Stimulated activated CD4-positive, alpha-beta T cell treated with anti-CD3 and anti-CD28 coated beads, Interleukin-4, amount 100 ng/mL, for 1 hour (primary cell): ENCODE measurements around the gene PRSS3.
"Not testable (repeated sequence)": the region's sequence is repeated elsewhere in the genome, so short reads cannot be mapped to it uniquely, and the experiment has no call there.

Source experiments
- DNase-seq: peaks from one replicate; pipeline ENCODE4 v3.0.0-alpha.2; 2020

The PRSS3 gene

GRCh38 chr9:33795281-33795680, at the start of gene PRSS3:
Gene PRSS3 (plus strand): TSS chr9:33795561. CDS start chr9:33795574, 13 bp downstream.
- DNase-seq, result no peak

GRCh38 chr9:33748633-33749304, 46.6 kb upstream of the PRSS3 start:
- no peak for DNase-seq

- not testable (repeated sequence) for DNase-seq
Observed at GRCh38 chr9:33749305-33749654, 46.1 kb upstream of the PRSS3 start.

- DNase-seq, result no peak
Observed at GRCh38 chr9:33750307-33750838, 45.0 kb upstream of the PRSS3 start.

GRCh38 chr9:33750839-33751339, 44.5 kb upstream of the PRSS3 start:
- no peak for DNase-seq

- DNase-seq, result no peak
Observed at GRCh38 chr9:33751536-33752129, 43.7 kb upstream of the PRSS3 start.

GRCh38 chr9:33752130-33752637, 43.2 kb upstream of the PRSS3 start:
- no peak for DNase-seq

- DNase-seq, result not testable (repeated sequence)
Observed at GRCh38 chr9:33752789-33753188, 42.6 kb upstream of the PRSS3 start.

GRCh38 chr9:33759648-33760047, 35.7 kb upstream of the PRSS3 start:
- not testable (repeated sequence) for DNase-seq

GRCh38 chr9:33762343-33762742, 33.0 kb upstream of the PRSS3 start:
- DNase-seq, result no peak

GRCh38 chr9:33763709-33764108, 31.7 kb upstream of the PRSS3 start:
- DNase-seq, result not testable (repeated sequence)

- no peak for DNase-seq
Observed at GRCh38 chr9:33765411-33765810, 29.9 kb upstream of the PRSS3 start.

GRCh38 chr9:33770156-33770880, 25.0 kb upstream of the PRSS3 start:
- not testable (repeated sequence) for DNase-seq

- DNase-seq, result not testable (repeated sequence)
Observed at GRCh38 chr9:33773135-33773534, 22.2 kb upstream of the PRSS3 start.

GRCh38 chr9:33774074-33774659, 21.2 kb upstream of the PRSS3 start:
- DNase-seq, result not testable (repeated sequence)

- DNase-seq, result no peak
Observed at GRCh38 chr9:33776578-33776977, 18.8 kb upstream of the PRSS3 start.

- DNase-seq, result peak; percentile 11
Observed at GRCh38 chr9:33778700-33779351, 16.5 kb upstream of the PRSS3 start.

GRCh38 chr9:33780276-33780675, 15.1 kb upstream of the PRSS3 start:
- no peak for DNase-seq

GRCh38 chr9:33781736-33782135, 13.6 kb upstream of the PRSS3 start:
- DNase-seq, result no peak

GRCh38 chr9:33782395-33783152, 12.8 kb upstream of the PRSS3 start:
- no peak for DNase-seq

- no peak for DNase-seq
Observed at GRCh38 chr9:33785914-33786313, 9.4 kb upstream of the PRSS3 start.

- DNase-seq, result no peak
Observed at GRCh38 chr9:33786681-33787080, 8.7 kb upstream of the PRSS3 start.
